Activated CD4-positive, alpha-beta memory T cell treated with anti-CD3 and anti-CD28 coated beads, Interleukin-2, amount 10 ng/mL, durations not matched to agents 7 days and 5 days (primary cell): ENCODE measurements around the gene PTPRJ. TPM values are rescaled to one million over a fixed set of nuclear protein-coding genes. Genes with fewer than 3 reads are reported as not detected.

Experiments used
- CTCF ChIA-PET: fragments of 350-600 bp; sonication (Branson Sonifier 250); formaldehyde crosslinking; loops from one replicate; lab custom pipeline; 2021; ENCODE audit warnings: antibody characterized with exemption, inconsistent platforms; lab: Charles Lee
- POLR2A ChIA-PET: fragments of 350-600 bp; sonication (Branson Sonifier 250); formaldehyde crosslinking; loops from one replicate; lab custom pipeline; 2021; ENCODE audit warnings: antibody characterized with exemption; lab: Charles Lee
- DNase-seq: peaks from one replicate; pipeline ENCODE4 v3.0.0-alpha.2; 2020
- H3K27ac Mint-ChIP-seq: one replicate; pipeline ENCODE4 v1.8.0; 2021; ENCODE audit warnings: mild to moderate bottlenecking, mixed read lengths
- H3K27me3 Mint-ChIP-seq: one replicate; pipeline ENCODE4 v1.8.0; 2021; ENCODE audit warnings: mixed read lengths
- H3K36me3 Mint-ChIP-seq: one replicate; pipeline ENCODE4 v1.8.0; 2021; ENCODE audit warnings: low read depth, mixed read lengths
- H3K4me1 Mint-ChIP-seq: one replicate; pipeline ENCODE4 v1.8.0; 2021; ENCODE audit warnings: mixed read lengths
- H3K4me3 Mint-ChIP-seq: one replicate; pipeline ENCODE4 v1.8.0; 2021; ENCODE audit warnings: mild to moderate bottlenecking, mixed read lengths
- H3K9me3 Mint-ChIP-seq: one replicate; pipeline ENCODE4 v1.8.0; 2021; ENCODE audit warnings: mixed read lengths
- total RNA-seq, 2 experiments: library from RNA; stranded (reverse); gene quantifications; one replicate each; pipeline ENCODE4 v1.2.3, GENCODE V29; 2021

The PTPRJ gene
- total RNA-seq, 2 experiments from 2014 or later = 83.0 to 89.1 TPM

GRCh38 chr11:48002561-48002960 is 22.2 kb downstream of the PTPRJ start:
- peak; percentile 43 for DNase-seq
- H3K9me3 Mint-ChIP-seq = no peaks in the 10 kb centered on the region
- POLR2A ChIA-PET = interaction anchor here (1.0 to 24.8 kb wide), 14 partner anchors 10 to 287 kb away, joined by 3 to 519 read pairs (median 12); partner anchors contain the start of genes AGBL2, NUP160 and PTPRJ
- peak overlapping the region; percentile 100 for H3K27ac Mint-ChIP-seq
- no peaks in the 10 kb centered on the region for H3K27me3 Mint-ChIP-seq
- H3K4me1 Mint-ChIP-seq = peaks cover 87% of the 10 kb centered on the region
- CTCF ChIA-PET = interaction anchor here (0.6 to 4.4 kb wide), 9 partner anchors 10 to 327 kb away, joined by 3 to 25 read pairs (median 16); no protein-coding TSS in a partner anchor
- peak overlapping the region; percentile 67 for H3K4me3 Mint-ChIP-seq
- peaks cover 26% of the 10 kb centered on the region for H3K36me3 Mint-ChIP-seq

- H3K36me3 Mint-ChIP-seq = peaks cover 27% of the 10 kb centered on the region
Observed at GRCh38 chr11:48003926-48004325, 23.6 kb downstream of the PTPRJ start.

GRCh38 chr11:48004456-48004855 is 24.1 kb downstream of the PTPRJ start:
- Mint-ChIP-seq H3K9me3 (no peaks in the 10 kb centered on the region), H3K27me3 (no peaks in the 10 kb centered on the region), H3K27ac (peak overlapping the region; percentile 100), H3K36me3 (peaks cover 24% of the 10 kb centered on the region), H3K4me3 (peak overlapping the region; percentile 47), H3K4me1 (peaks cover 83% of the 10 kb centered on the region)
- ChIA-PET CTCF (interaction anchor here (1.4 to 4.4 kb wide), 7 partner anchors 9 to 103 kb away, joined by 4 to 25 read pairs (median 11); no protein-coding TSS in a partner anchor), POLR2A (interaction anchor here (0.9 to 24.8 kb wide), 4 partner anchors 11 to 70 kb away, joined by 3 to 519 read pairs (median 206); no protein-coding TSS in a partner anchor)
- no peak for DNase-seq

More at GRCh38 chr11:48003926-48004325, 23.6 kb downstream of the PTPRJ start:
- DNase-seq = no peak
- peak overlapping the region; percentile 47 for H3K4me3 Mint-ChIP-seq
- H3K27ac Mint-ChIP-seq = peak overlapping the region; percentile 100
- H3K4me1 Mint-ChIP-seq = peaks cover 83% of the 10 kb centered on the region
- CTCF ChIA-PET = interaction anchor here (1.4 to 4.4 kb wide), 6 partner anchors 9 to 104 kb away, joined by 4 to 25 read pairs (median 10); no protein-coding TSS in a partner anchor
- POLR2A ChIA-PET = interaction anchor here (0.9 to 24.8 kb wide), 4 partner anchors 12 to 69 kb away, joined by 3 to 519 read pairs (median 206); no protein-coding TSS in a partner anchor
- H3K9me3 Mint-ChIP-seq = no peaks in the 10 kb centered on the region
- H3K27me3 Mint-ChIP-seq = no peaks in the 10 kb centered on the region

- peaks cover 82% of the 10 kb centered on the region for H3K4me1 Mint-ChIP-seq
- POLR2A ChIA-PET = interaction anchor here (1.2 to 24.8 kb wide), 8 partner anchors 10 to 102 kb away, joined by 3 to 519 read pairs (median 14); no protein-coding TSS in a partner anchor
- CTCF ChIA-PET = interaction anchor here (2.1 to 2.8 kb wide), 4 partner anchors 13 to 71 kb away, joined by 11 to 12 read pairs (median 11); no protein-coding TSS in a partner anchor
- H3K4me3 Mint-ChIP-seq = peak overlapping the region; percentile 54
- peak; percentile 46 for DNase-seq
- H3K27me3 Mint-ChIP-seq = no peaks in the 10 kb centered on the region
- H3K27ac Mint-ChIP-seq = peak overlapping the region; percentile 100
- H3K9me3 Mint-ChIP-seq = no peaks in the 10 kb centered on the region
- peaks cover 22% of the 10 kb centered on the region for H3K36me3 Mint-ChIP-seq
Observed at GRCh38 chr11:48005136-48005535, 24.8 kb downstream of the PTPRJ start.

GRCh38 chr11:48005831-48006270 is 25.5 kb downstream of the PTPRJ start:
- CTCF ChIA-PET = interaction anchor here (0.5 to 2.8 kb wide), 8 partner anchors 12 to 104 kb away, joined by 3 to 12 read pairs (median 8); no protein-coding TSS in a partner anchor
- peak overlapping the region; percentile 100 for H3K27ac Mint-ChIP-seq
- no peak for DNase-seq

GRCh38 chr11:48006301-48006992 is 26.1 kb downstream of the PTPRJ start:
- POLR2A ChIA-PET = interaction anchor here (0.7 to 24.8 kb wide), 14 partner anchors 9 to 103 kb away, joined by 3 to 519 read pairs (median 8); partner anchors contain the start of gene PTPRJ
- CTCF ChIA-PET = interaction anchor here (0.5 to 2.8 kb wide), 12 partner anchors 11 to 142 kb away, joined by 3 to 12 read pairs (median 4); no protein-coding TSS in a partner anchor
- H3K27ac Mint-ChIP-seq = peak overlapping the region; percentile 100
- peaks cover 24% of the 10 kb centered on the region for H3K36me3 Mint-ChIP-seq
- DNase-seq = peak; percentile 61
- H3K9me3 Mint-ChIP-seq = no peaks in the 10 kb centered on the region
- no peaks in the 10 kb centered on the region for H3K27me3 Mint-ChIP-seq
- peaks cover 78% of the 10 kb centered on the region for H3K4me1 Mint-ChIP-seq
- H3K4me3 Mint-ChIP-seq = peak overlapping the region; percentile 54

More at GRCh38 chr11:48005831-48006270, 25.5 kb downstream of the PTPRJ start:
- Mint-ChIP-seq H3K36me3 (peaks cover 23% of the 10 kb centered on the region), H3K4me1 (peaks cover 78% of the 10 kb centered on the region), H3K9me3 (no peaks in the 10 kb centered on the region), H3K4me3 (peak overlapping the region; percentile 54), H3K27me3 (no peaks in the 10 kb centered on the region)
- POLR2A ChIA-PET = interaction anchor here (1.2 to 24.8 kb wide), 13 partner anchors 9 to 104 kb away, joined by 3 to 519 read pairs (median 9); partner anchors contain the start of gene PTPRJ

- H3K4me1 Mint-ChIP-seq = peaks cover 82% of the 10 kb centered on the region
- ChIA-PET CTCF (interaction anchor here (1.4 to 2.8 kb wide), 3 partner anchors 12 to 102 kb away, joined by 5 to 12 read pairs (median 5); no protein-coding TSS in a partner anchor), POLR2A (interaction anchor here (1.1 to 24.8 kb wide), 7 partner anchors 8 to 101 kb away, joined by 3 to 519 read pairs (median 14); partner anchors contain the start of gene PTPRJ)
- peaks cover 24% of the 10 kb centered on the region for H3K36me3 Mint-ChIP-seq
- no peak for DNase-seq
- H3K27me3 Mint-ChIP-seq = no peaks in the 10 kb centered on the region
- H3K9me3 Mint-ChIP-seq = no peaks in the 10 kb centered on the region
- peak overlapping the region; percentile 100 for H3K27ac Mint-ChIP-seq
- peak overlapping the region; percentile 18 for H3K4me3 Mint-ChIP-seq
Observed at GRCh38 chr11:48007677-48008076, 27.3 kb downstream of the PTPRJ start.

- CTCF ChIA-PET = interaction anchor here (1.2 to 2.1 kb wide), 4 partner anchors 10 to 100 kb away, joined by 3 to 5 read pairs (median 4); no protein-coding TSS in a partner anchor
- Mint-ChIP-seq H3K4me3 (no peak overlapping the region), H3K4me1 (peaks cover 88% of the 10 kb centered on the region), H3K27ac (peak overlapping the region; percentile 80), H3K27me3 (no peaks in the 10 kb centered on the region), H3K36me3 (peaks cover 27% of the 10 kb centered on the region), H3K9me3 (no peaks in the 10 kb centered on the region)
- peak; percentile 62 for DNase-seq
- POLR2A ChIA-PET = interaction anchor here (1.1 to 24.8 kb wide), 4 partner anchors 7 to 100 kb away, joined by 3 to 519 read pairs (median 206); no protein-coding TSS in a partner anchor
Observed at GRCh38 chr11:48008951-48009270, 28.6 kb downstream of the PTPRJ start.

- no peak for DNase-seq
- Mint-ChIP-seq H3K27me3 (no peaks in the 10 kb centered on the region), H3K4me3 (peak overlapping the region; percentile 58), H3K27ac (peak overlapping the region; percentile 99), H3K4me1 (peaks cover 85% of the 10 kb centered on the region), H3K36me3 (peaks cover 32% of the 10 kb centered on the region), H3K9me3 (no peaks in the 10 kb centered on the region)
- CTCF ChIA-PET = interaction anchor here (1.1 to 3.9 kb wide), 4 partner anchors 9 to 98 kb away, joined by 3 to 21 read pairs (median 11); no protein-coding TSS in a partner anchor
- POLR2A ChIA-PET = interaction anchor here (0.6 to 24.8 kb wide), 7 partner anchors 7 to 95 kb away, joined by 3 to 519 read pairs (median 11); no protein-coding TSS in a partner anchor
Observed at GRCh38 chr11:48011102-48011797, 30.9 kb downstream of the PTPRJ start.

- peak overlapping the region; percentile 99 for H3K27ac Mint-ChIP-seq
- POLR2A ChIA-PET = interaction anchor here (1.2 to 24.8 kb wide), 9 partner anchors 8 to 97 kb away, joined by 3 to 519 read pairs (median 7); no protein-coding TSS in a partner anchor
- CTCF ChIA-PET = interaction anchor here (0.8 to 3.9 kb wide), 5 partner anchors 10 to 97 kb away, joined by 3 to 21 read pairs (median 6); no protein-coding TSS in a partner anchor
- H3K36me3 Mint-ChIP-seq = peaks cover 32% of the 10 kb centered on the region
- peak; percentile 65 for DNase-seq
- H3K4me1 Mint-ChIP-seq = peaks cover 85% of the 10 kb centered on the region
- no peaks in the 10 kb centered on the region for H3K27me3 Mint-ChIP-seq
- no peaks in the 10 kb centered on the region for H3K9me3 Mint-ChIP-seq
- H3K4me3 Mint-ChIP-seq = peak overlapping the region; percentile 58
Observed at GRCh38 chr11:48011798-48012391, 31.5 kb downstream of the PTPRJ start.

- Mint-ChIP-seq H3K27ac (peak overlapping the region; percentile 99), H3K27me3 (no peaks in the 10 kb centered on the region), H3K36me3 (peaks cover 32% of the 10 kb centered on the region), H3K4me1 (peaks cover 91% of the 10 kb centered on the region), H3K9me3 (no peaks in the 10 kb centered on the region), H3K4me3 (peak overlapping the region; percentile 69)
- peak; percentile 83 for DNase-seq
- ChIA-PET POLR2A (interaction anchor here (1.0 to 24.8 kb wide), 10 partner anchors 9 to 152 kb away, joined by 3 to 519 read pairs (median 5); no protein-coding TSS in a partner anchor), CTCF (interaction anchor here (1.2 to 3.9 kb wide), 7 partner anchors 9 to 96 kb away, joined by 3 to 21 read pairs (median 6); no protein-coding TSS in a partner anchor)
Observed at GRCh38 chr11:48013269-48013901, 33.0 kb downstream of the PTPRJ start.
